Fibroblast of skin of back (primary cell): Measurements from ENCODE around the gene BLNK.
"Not testable (repeated sequence)": the region's sequence is repeated elsewhere in the genome, so short reads cannot be mapped to it uniquely, and the experiment has no call there.

Experiments
- DNase-seq: peaks from one replicate; pipeline ENCODE4 v3.0.0-alpha.2; 2013

Gene BLNK

DNA sequence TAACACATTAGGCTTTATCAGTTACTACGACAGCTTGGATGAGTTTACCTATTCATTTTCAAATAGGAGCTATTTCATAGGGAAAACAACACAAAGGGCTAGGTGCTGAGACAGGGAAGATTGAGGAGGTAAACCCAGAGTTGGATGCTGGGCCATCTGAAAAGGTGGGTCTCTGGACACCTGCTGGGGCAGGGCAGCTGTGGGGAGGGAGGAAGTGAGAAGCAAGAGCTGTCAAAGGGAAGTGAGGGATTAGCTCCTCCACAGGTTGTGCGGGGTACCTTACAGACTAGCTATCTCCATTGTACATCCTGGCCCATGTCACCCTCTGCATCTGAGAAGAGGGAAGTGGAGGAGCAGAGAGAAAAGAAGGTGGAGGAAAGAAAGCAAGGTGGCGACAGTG is 48.9 kb downstream of the BLNK start:
- no peak for DNase-seq

GRCh38 chr10:96218826-96219225 is 52.5 kb downstream of the BLNK start:
- DNase-seq: no peak

GRCh38 chr10:96217711-96218110 is 53.7 kb downstream of the BLNK start:
- no peak for DNase-seq

DNA sequence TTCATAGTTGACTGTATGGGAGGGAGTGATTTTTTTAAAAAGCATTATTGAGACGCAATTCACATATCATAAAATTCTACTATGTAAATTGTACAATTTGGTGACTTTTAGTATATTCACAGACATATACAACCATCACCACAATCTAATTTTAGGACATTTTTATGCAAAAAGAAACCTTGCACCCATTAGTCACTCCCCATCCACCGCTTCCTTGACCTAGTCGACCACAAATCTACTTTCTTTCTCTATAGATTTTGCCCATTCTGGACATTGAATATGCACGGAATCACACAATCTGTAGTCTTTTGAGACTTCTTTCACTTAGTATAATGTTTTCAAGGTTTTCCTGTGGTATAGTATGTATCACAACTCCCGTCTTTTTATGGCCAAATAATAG is 54.6 kb downstream of the BLNK start:
- DNase-seq: no peak

DNA sequence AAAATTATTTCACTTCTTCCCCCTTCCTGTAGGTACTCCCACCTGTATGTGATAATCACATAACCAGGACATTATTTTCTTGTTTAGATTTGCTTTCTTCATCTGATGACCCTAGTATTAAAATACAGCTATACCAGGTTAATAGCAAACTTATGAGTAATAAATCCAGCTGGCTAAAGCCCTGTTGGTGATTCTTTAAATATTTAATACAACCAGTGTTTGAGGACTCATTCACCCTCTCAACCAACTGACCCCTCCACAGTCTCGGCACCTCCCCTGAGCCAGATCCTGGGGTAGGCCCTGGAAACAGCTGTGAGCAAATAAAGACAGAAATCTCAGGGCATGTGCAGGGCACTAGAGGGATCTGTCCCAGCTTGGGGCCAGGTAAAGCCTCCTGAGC is 58.5 kb downstream of the BLNK start:
- DNase-seq: no peak

- no peak for DNase-seq
Observed at GRCh38 chr10:96211764-96212163, 59.6 kb downstream of the BLNK start.

DNA sequence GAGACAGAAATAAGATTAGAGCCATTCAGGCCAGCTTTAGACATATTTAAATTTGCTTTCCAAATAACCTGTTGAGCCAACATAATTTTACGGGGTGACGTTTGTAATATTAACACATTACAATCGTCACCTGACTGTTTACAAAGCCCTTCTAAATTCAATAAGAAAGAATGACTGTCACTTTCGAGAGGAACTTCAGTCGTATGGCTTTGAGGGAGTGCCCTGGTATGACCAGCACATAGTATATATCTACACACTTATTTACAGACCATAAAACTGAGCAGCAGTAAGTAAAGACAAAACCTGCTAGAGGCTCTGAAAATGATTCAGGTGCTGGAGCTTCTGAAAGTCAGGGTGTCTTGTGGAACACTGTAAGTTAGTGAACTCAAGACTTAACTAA is 62.4 kb downstream of the BLNK start:
- DNase-seq: no peak

GRCh38 chr10:96208271-96208670 is 63.1 kb downstream of the BLNK start:
- no peak for DNase-seq

DNA sequence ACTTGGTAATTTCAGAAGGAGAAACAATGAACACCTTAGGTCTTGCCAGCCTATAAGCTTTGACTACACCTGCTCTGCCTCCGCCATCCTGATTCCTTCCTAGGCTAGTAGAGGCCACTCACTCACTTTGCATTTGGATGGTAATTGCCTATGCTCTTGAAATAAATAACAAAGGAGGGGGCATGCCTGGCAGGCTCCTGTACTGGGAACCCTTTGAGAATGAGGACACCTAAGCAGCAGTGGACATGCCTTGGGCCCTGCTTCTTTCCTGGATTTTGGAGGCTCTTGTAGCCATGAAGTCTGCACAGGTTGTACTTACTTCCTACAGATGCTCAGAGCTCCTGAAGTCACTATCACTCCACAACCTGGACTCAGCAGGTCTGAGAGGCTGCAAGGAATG is 65.8 kb downstream of the BLNK start:
- no peak for DNase-seq

DNA sequence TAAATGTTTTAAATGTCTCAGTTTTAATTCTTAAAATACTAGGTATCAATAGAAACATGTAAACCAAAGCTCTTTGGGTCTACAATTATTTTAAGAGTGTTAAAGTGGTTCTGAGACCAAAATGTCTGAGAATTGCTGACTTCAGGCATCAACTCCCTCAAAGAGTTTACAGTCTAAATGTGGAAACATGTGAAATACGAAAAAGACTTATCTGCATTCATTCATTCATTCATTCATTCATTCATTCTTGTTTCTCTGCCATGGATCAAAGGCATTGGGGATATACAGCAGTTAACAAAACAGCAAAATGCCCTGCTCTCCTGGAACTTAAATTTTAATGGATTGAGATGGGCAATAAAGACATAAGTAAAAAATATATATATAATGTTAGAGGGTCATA is 69.8 kb downstream of the BLNK start:
- no peak for DNase-seq

DNA sequence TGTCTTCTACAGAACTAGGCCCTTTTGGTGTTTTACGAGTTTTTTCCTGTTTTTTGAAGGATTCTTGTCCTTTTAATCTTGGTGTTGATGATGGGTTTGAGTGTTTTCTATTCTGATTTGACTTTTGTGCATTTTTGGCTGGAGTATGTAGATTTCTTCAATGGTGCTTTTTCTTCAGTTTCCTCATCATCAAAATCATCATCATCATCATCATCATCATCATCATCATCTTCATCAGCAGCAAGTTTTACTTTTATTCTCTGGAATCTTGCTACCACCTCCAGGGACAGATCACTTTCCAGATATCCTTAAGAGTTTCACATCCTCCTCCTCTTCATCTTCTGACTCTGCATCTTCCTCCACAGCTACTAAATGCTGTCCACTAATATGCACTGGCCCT is 81.9 kb downstream of the BLNK start:
- not testable (repeated sequence) for DNase-seq

GRCh38 chr10:96188916-96189315 is 82.5 kb downstream of the BLNK start:
- peak; percentile 88 for DNase-seq

GRCh38 chr10:96188421-96188820 is 82.9 kb downstream of the BLNK start:
- DNase-seq: peak; percentile 52

DNA sequence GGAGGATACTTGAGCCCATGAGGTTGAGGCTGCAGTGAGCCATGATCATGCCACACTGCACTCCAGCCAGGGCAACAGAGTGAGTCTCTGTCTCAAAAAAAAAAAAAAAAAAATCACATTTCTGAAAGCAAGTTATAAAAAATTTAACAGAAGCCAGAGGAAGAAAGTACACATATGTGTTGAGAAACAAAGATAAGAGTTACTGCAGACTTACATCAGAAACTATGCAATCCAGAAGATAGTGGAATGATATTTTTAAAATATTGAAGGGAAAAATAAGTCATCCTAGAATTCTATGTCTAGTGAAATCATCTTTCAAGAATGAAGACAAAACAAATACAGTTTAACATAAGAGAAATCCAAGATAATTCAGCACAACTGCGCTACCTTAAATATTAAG is 94.4 kb downstream of the BLNK start:
- DNase-seq: no peak

GRCh38 chr10:96172666-96173065 is 98.7 kb downstream of the BLNK start:
- DNase-seq: no peak

- DNase-seq: no peak
Observed at GRCh38 chr10:96170230-96170629, 101.1 kb downstream of the BLNK start.

- DNase-seq: peak; percentile 25
Observed at GRCh38 chr10:96168546-96168945, 102.8 kb downstream of the BLNK start.

DNA sequence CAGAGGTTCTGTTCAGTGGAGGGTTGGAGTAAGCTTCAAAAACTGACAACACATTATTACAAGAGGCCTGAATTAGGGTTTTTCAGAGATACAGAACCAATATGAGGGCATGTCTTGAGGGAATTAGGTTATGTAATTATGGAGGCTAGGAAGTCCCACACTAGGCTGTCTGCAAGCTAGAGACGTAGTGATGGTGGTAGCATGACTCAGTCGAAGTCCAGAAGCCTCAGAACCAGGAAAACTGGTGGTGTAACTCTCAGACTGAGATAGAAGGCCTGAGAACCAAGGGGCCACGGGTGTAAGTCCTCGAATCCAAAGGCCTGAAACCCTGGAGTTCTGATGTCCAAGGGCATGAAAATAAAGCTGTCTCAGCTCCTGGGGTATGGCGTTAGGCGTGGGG is 105.6 kb downstream of the BLNK start:
- no peak for DNase-seq

- DNase-seq: no peak
Observed at GRCh38 chr10:96153070-96153469, 118.3 kb downstream of the BLNK start.

GRCh38 chr10:96152437-96152836 is 118.9 kb downstream of the BLNK start:
- DNase-seq: no peak
